GM10847 (cell line): ENCODE data around the gene NR1H3.

Experiments used
- POLR2A ChIP-seq: IDR thresholded peaks from 2 replicates; pipeline ENCODE4 v1.6.1; 2011; ENCODE audit not compliant: insufficient read length; ENCODE audit errors: extremely low read depth

Gene NR1H3

DNA sequence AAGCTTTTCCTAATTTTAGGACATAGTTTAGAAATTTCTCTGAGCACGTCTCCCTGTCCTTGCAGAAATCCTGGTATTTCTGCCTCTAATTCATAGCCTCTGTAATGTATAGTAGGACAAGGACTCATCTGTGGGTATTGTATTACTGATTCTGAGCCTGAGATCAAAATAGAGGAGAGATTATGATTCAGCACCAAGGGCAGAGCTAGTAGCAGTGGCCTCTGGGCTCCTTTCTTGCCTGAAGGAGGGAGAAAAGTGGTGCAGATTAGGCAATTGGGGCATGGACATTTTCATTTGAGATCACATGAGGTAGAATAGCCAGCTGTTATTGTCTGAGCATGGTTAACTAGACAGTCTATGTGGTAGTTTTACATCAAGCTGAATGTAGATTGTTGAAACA, 14.9 kb downstream of the NR1H3 start:
- TF ChIP-seq POLR2A: no peak

GRCh38 chr11:47274495-47275235, 16.9 kb downstream of the NR1H3 start:
- no peak for TF ChIP-seq POLR2A

- no peak for TF ChIP-seq POLR2A
These were observed 19.1 kb downstream of the NR1H3 start for GRCh38 chr11:47276923-47277322.

GRCh38 chr11:47278058-47278457, 20.3 kb downstream of the NR1H3 start:
- TF ChIP-seq POLR2A: no peak

GRCh38 chr11:47278769-47279168, 21.0 kb downstream of the NR1H3 start:
- TF ChIP-seq POLR2A: no peak

- no peak for TF ChIP-seq POLR2A
These were observed 22.3 kb downstream of the NR1H3 start for GRCh38 chr11:47280099-47280498.

DNA sequence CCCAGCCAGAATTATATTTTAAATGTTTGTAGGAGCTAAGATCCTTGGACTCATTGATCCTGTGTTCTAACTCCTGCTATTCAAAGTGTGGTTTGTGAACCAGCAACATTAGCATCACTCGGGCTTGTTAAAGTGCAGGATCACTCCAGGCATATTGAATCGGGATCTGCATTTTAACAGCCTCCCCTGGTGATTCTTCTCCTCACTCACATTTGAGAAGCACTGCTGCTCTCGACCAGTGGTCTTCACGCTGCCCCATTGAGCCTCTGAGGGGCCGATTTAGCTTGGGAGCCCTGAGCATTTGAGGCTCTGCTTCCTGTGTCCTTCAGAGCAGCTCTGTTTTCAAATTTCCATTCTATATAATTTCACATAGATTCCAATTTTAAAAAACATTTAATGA, 23.1 kb downstream of the NR1H3 start:
- TF ChIP-seq POLR2A: no peak

DNA sequence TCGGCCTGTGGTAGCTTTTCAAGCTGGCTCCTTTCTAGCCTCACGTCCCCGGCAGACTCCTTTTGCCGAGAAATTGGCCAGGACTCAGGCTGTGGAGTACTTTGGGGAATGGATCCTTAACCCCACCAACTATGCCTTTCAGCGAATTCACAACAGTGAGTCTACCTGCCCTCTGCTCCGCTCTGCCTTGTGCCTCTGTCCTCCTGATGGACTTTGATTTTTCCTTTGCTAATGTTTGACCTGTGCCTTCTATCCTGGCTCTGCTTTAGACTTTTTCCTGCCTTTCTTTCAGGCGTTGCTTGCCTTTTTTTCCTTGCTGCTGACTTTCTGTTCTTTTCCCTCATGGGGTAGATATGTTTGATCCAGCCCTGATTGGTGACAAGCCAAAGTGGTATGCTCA, 24.7 kb downstream of the NR1H3 start:
- TF ChIP-seq POLR2A: no peak

DNA sequence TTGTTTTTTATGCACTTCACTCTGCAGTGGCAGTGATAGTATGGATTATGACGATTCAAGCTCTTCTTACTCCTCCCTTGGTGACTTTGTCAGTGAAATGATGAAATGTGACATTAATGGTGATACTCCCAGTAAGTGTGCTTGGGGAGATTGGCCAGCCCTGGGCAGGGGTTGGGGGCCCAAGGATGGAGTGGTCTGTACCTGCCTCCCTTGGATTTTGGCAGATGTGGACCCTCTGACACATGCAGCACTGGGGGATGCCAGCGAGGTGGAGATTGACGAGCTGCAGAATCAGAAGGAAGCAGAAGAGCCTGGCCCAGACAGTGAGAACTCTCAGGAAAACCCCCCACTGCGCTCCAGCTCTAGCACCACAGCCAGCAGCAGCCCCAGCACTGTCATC, 26.4 kb downstream of the NR1H3 start:
- no peak for TF ChIP-seq POLR2A

- no peak for TF ChIP-seq POLR2A
These were observed 28.4 kb downstream of the NR1H3 start for GRCh38 chr11:47285969-47286770.

DNA sequence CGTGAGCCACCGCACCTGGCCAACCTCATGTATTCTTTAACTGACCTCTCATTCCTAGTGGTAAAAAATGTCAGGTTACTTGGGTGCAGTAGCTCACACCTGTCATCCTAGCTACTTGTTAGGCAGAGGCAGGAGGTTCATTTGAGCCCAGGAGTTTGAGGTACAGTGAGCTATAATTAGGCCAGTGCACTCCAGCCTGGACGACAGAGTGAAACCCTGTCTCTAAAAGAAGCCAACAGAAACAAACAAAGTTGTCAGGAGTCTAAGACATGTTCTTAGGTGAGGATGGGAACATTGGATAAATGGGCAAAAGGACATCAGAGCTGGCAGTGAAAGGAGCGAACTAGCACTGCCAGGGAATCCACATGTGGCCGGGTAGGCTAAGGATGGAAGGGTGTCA, 30.3 kb downstream of the NR1H3 start:
- no peak for TF ChIP-seq POLR2A

DNA sequence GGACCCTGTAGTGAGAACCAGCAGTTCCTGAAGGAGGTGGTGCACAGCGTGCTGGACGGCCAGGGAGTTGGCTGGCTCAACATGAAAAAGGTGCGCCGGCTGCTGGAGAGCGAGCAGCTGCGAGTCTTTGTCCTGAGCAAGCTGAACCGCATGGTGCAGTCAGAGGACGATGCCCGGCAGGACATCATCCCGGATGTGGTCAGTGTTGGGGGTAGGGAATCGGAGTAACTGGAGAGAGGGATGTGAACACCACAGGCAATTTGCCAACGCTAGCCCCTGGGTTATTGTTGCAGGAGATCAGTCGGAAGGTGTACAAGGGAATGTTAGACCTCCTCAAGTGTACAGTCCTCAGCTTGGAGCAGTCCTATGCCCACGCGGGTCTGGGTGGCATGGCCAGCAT, 32.1 kb downstream of the NR1H3 start:
- TF ChIP-seq POLR2A: no peak

GRCh38 chr11:47295385-47295784, 37.6 kb downstream of the NR1H3 start:
- no peak for TF ChIP-seq POLR2A

DNA sequence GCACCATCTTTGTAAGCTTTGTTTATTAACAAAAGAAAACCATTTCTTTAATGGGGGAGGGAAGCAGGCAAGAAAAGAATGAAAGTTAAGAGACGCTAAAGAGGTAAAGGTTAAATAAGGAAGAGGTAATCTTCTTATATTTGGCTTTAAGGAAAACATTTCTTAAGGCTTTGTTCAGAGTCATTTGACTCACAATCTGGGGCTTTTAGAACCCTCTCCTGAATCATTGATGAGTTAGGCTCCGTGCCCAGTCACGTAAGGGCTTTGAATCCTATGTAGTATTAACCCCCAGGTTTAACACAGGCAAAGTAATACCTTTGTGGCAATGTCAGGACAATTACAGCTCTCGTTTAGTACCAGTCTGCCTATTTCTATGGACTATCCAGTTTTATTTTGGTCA, 38.2 kb downstream of the NR1H3 start:
- no peak for TF ChIP-seq POLR2A

GRCh38 chr11:47299078-47299477, 41.3 kb downstream of the NR1H3 start:
- TF ChIP-seq POLR2A: no peak

GRCh38 chr11:47302853-47303252, 45.1 kb downstream of the NR1H3 start:
- TF ChIP-seq POLR2A: no peak
